Thyroid gland (tissue), 4 donors: ENCODE measurements around the gene MSLN. TPM values are rescaled to one million over a fixed set of nuclear protein-coding genes. Genes with fewer than 3 reads are reported as not detected.

ENCODE experiments used
- DNase-seq, 2 donors: peaks; one replicate each; pipeline ENCODE4 v3.0.0-alpha.2; 2019
- H3K27ac ChIP-seq, 3 donors: fragments of 200-600 bp; sonication (generic); 1 replicate in 2 of 3; 2 replicates in 1 of 3; pipeline ENCODE4 v1.5.1; 2016 to 2019; ENCODE audit warnings: mild to moderate bottlenecking in 1 of 3, moderate library complexity in 1 of 3
- H3K27me3 ChIP-seq: fragments of 200-600 bp; sonication (generic); one replicate; pipeline ENCODE4 v1.5.1; 2019
- H3K36me3 ChIP-seq, 2 donors: fragments of 200-600 bp; sonication (generic); one replicate each; pipeline ENCODE4 v1.5.1; 2016 to 2019
- H3K4me1 ChIP-seq, 2 donors: fragments of 200-600 bp; sonication (generic); one replicate each; pipeline ENCODE4 v1.5.1; 2017 to 2019
- H3K4me3 ChIP-seq, 3 donors: fragments of 200-600 bp; sonication (generic); replicated peaks in 1 of 3; 1 replicate in 2 of 3; 2 replicates in 1 of 3; pipeline ENCODE4 v1.5.1; 2016; ENCODE audit warnings: mild to moderate bottlenecking in 1 of 3
- H3K9me3 ChIP-seq: fragments of 200-600 bp; sonication (generic); one replicate; pipeline ENCODE4 v1.5.1; 2017
- POLR2A ChIP-seq, 2 donors: fragments of 450-650 bp; IDR thresholded peaks; one replicate each; pipeline ENCODE4 v1.6.1; 2017; ENCODE audit warnings: antibody characterized with exemption in 2 of 2, mild to moderate bottlenecking in 2 of 2, moderate library complexity in 1 of 2
- WGBS, 2 donors: methylation state at CpG; one replicate each; pipeline ENCODE4 v1.1.5; 2017; 5-methylcytosine and 5-hydroxymethylcytosine counted together
- intact Hi-C: fragments of 100-400 bp; cut with DNase I; formaldehyde crosslinking; loops from one replicate; pipeline ENCODE4 v1.15.1; 2023
- total RNA-seq, 4 donors: library from RNA; depleted of rRNA; stranded (reverse); fragments of >200 nt; gene quantifications; one replicate each; pipeline ENCODE4 v1.2.3, GENCODE V29; 2016
- TF ChIP-seq, protein P1 (sequence below), 6 experiments: fragments of 200-600 bp in 3 of 6; fragments of 450-650 bp in 3 of 6; sonication (generic) in 3 of 6; IDR thresholded peaks; one replicate each; pipeline ENCODE4 v1.5.1; 2016 to 2019; ENCODE audit warnings: antibody characterized with exemption in 6 of 6, mild to moderate bottlenecking in 2 of 6, inconsistent platforms in 1 of 6, moderate library complexity in 1 of 6

MSLN gene
- total RNA-seq, 4 donors from 2014 or later: not detected

- TF ChIP-seq POLR2A (IDR thresholded peaks at IDR 0.05): no peak
- TF ChIP-seq, protein P1, sequence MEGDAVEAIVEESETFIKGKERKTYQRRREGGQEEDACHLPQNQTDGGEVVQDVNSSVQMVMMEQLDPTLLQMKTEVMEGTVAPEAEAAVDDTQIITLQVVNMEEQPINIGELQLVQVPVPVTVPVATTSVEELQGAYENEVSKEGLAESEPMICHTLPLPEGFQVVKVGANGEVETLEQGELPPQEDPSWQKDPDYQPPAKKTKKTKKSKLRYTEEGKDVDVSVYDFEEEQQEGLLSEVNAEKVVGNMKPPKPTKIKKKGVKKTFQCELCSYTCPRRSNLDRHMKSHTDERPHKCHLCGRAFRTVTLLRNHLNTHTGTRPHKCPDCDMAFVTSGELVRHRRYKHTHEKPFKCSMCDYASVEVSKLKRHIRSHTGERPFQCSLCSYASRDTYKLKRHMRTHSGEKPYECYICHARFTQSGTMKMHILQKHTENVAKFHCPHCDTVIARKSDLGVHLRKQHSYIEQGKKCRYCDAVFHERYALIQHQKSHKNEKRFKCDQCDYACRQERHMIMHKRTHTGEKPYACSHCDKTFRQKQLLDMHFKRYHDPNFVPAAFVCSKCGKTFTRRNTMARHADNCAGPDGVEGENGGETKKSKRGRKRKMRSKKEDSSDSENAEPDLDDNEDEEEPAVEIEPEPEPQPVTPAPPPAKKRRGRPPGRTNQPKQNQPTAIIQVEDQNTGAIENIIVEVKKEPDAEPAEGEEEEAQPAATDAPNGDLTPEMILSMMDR (IDR thresholded peaks at IDR 0.05): peak in 2 of 6 experiments; percentile 31 to 45
- intact Hi-C loops: no loop called here
- WGBS, 2 donors: 5 to 10% methylated on average over 3 to 4 of the region's 14 CpGs
Observed at GRCh38 chr16:745739-746138, 14.8 kb upstream of the MSLN start.

GRCh38 chr16:746637-747036 lies 13.9 kb upstream of the MSLN start:
- no peaks in the 10 kb centered on the region for H3K36me3 ChIP-seq
- WGBS, 2 donors: 75 to 86% methylated on average over 9 to 10 of the region's 13 CpGs
- TF ChIP-seq, protein P1 (IDR thresholded peaks at IDR 0.05): no peak
- no peak for TF ChIP-seq POLR2A (IDR thresholded peaks at IDR 0.05)
- DNase-seq: no peak
- no peak overlapping the region for H3K27ac ChIP-seq
- H3K4me3 ChIP-seq: no peak overlapping the region
- H3K27me3 ChIP-seq: no peaks in the 10 kb centered on the region
- no peaks in the 10 kb centered on the region for H3K9me3 ChIP-seq
- intact Hi-C loops: no loop called here
- no peaks in the 10 kb centered on the region for H3K4me1 ChIP-seq

More at GRCh38 chr16:745739-746138, 14.8 kb upstream of the MSLN start:
- H3K9me3 ChIP-seq: no peaks in the 10 kb centered on the region
- no peaks in the 10 kb centered on the region for H3K36me3 ChIP-seq
- no peak overlapping the region for H3K27ac ChIP-seq
- peak; percentile 48 to 57 for DNase-seq
- no peaks in the 10 kb centered on the region for H3K27me3 ChIP-seq
- H3K4me1 ChIP-seq: peaks cover 4 to 5% of the 10 kb centered on the region in 2 donors
- H3K4me3 ChIP-seq: no peak overlapping the region

GRCh38 chr16:747978-748746 lies 12.4 kb upstream of the MSLN start:
- TF ChIP-seq, protein P1 (IDR thresholded peaks at IDR 0.05): no peak
- no peak for TF ChIP-seq POLR2A (IDR thresholded peaks at IDR 0.05)
- no peaks in the 10 kb centered on the region for H3K4me1 ChIP-seq
- intact Hi-C loops: no loop called here
- no peak overlapping the region for H3K4me3 ChIP-seq
- DNase-seq: no peak
- H3K9me3 ChIP-seq: no peaks in the 10 kb centered on the region
- 88 to 90% methylated on average over 24 to 33 of the region's 39 CpGs for WGBS, 2 donors
- H3K36me3 ChIP-seq: no peaks in the 10 kb centered on the region
- no peak overlapping the region for H3K27ac ChIP-seq
- H3K27me3 ChIP-seq: no peaks in the 10 kb centered on the region

- no peak overlapping the region for H3K4me3 ChIP-seq
- WGBS, 2 donors: 75 to 83% methylated on average over 6 of the region's 6 CpGs
- no peaks in the 10 kb centered on the region for H3K9me3 ChIP-seq
- no peaks in the 10 kb centered on the region for H3K36me3 ChIP-seq
- intact Hi-C loops: no loop called here
- no peaks in the 10 kb centered on the region for H3K4me1 ChIP-seq
- H3K27me3 ChIP-seq: no peaks in the 10 kb centered on the region
- TF ChIP-seq POLR2A (IDR thresholded peaks at IDR 0.05): no peak
- TF ChIP-seq, protein P1 (IDR thresholded peaks at IDR 0.05): no peak
- no peak for DNase-seq
- H3K27ac ChIP-seq: no peak overlapping the region
Observed at GRCh38 chr16:749010-749409, 11.5 kb upstream of the MSLN start.

DNA sequence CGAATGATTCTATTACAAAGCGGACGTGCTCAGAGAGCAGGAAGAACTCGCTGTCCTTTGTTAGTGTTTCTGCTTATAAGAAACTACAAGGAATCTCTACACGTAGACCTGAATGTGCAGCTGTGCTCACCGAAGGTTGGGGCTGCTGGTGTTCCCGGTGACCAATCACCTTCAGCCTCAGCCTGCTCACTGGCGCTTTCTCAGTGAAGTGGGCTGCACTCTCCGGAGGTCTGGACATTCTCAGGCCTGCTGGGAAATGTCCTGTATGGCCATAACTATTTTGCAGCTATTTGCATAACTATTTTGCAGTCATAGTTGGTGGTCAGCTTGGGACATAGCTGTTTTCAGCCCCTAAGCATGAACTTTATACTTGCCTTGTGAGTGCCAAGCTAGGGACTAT lies 10.0 kb upstream of the MSLN start:
- no peak overlapping the region for H3K4me3 ChIP-seq
- H3K4me1 ChIP-seq: no peaks in the 10 kb centered on the region
- WGBS, 2 donors: 21 to 30% methylated on average over 9 of the region's 9 CpGs
- intact Hi-C loops: no loop called here
- no peaks in the 10 kb centered on the region for H3K36me3 ChIP-seq
- no peaks in the 10 kb centered on the region for H3K27me3 ChIP-seq
- no peak overlapping the region for H3K27ac ChIP-seq
- H3K9me3 ChIP-seq: no peaks in the 10 kb centered on the region
- DNase-seq: peak; percentile 30 to 38
- TF ChIP-seq POLR2A (IDR thresholded peaks at IDR 0.05): no peak
- TF ChIP-seq, protein P1 (IDR thresholded peaks at IDR 0.05): no peak
